Fibroblast of pulmonary artery (primary cell): ENCODE results near the gene RBM7.
A peak's percentile ranks its signal among the peaks of the same experiment; 100 is the strongest.

ENCODE experiments used
- DNase-seq: peaks from one replicate; pipeline ENCODE4 v3.0.0-alpha.2; 2010; ENCODE audit warnings: low read depth
- H3K4me3 ChIP-seq: replicated peaks from 2 replicates; pipeline ENCODE4 v1.5.1; 2011; ENCODE audit warnings: low read depth, mild to moderate bottlenecking, control low read depth, low read length, moderate library complexity
- TF ChIP-seq, protein P1 (sequence below): IDR thresholded peaks from 2 replicates; pipeline ENCODE4 v1.5.1; 2011; ENCODE audit warnings: mild to moderate bottlenecking, control low read depth, low read length, inconsistent platforms; ENCODE audit errors: missing control alignments

The RBM7 gene

DNA sequence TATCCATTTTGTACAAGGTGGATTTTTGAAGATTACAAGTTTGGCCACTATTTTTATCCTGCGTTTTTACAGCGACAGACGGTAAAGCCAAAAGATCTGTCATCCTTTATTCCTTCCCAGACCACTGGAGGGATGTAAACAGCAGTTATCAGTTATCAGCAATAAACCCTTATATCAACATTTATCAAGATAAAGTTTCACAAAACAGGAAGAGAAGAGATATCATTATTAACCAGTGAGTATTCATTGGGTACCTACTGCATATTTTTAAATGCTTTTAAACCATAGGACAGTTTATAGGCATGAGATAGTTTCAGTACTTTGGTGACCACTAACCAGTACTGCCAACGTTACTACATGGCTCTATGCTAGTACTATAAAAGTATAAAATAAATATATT lies 32.9 kb downstream of the RBM7 start:
- DNase-seq: no peak
- H3K4me3 ChIP-seq: no peak overlapping the region
- TF ChIP-seq, protein P1, sequence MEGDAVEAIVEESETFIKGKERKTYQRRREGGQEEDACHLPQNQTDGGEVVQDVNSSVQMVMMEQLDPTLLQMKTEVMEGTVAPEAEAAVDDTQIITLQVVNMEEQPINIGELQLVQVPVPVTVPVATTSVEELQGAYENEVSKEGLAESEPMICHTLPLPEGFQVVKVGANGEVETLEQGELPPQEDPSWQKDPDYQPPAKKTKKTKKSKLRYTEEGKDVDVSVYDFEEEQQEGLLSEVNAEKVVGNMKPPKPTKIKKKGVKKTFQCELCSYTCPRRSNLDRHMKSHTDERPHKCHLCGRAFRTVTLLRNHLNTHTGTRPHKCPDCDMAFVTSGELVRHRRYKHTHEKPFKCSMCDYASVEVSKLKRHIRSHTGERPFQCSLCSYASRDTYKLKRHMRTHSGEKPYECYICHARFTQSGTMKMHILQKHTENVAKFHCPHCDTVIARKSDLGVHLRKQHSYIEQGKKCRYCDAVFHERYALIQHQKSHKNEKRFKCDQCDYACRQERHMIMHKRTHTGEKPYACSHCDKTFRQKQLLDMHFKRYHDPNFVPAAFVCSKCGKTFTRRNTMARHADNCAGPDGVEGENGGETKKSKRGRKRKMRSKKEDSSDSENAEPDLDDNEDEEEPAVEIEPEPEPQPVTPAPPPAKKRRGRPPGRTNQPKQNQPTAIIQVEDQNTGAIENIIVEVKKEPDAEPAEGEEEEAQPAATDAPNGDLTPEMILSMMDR: no peak

DNA sequence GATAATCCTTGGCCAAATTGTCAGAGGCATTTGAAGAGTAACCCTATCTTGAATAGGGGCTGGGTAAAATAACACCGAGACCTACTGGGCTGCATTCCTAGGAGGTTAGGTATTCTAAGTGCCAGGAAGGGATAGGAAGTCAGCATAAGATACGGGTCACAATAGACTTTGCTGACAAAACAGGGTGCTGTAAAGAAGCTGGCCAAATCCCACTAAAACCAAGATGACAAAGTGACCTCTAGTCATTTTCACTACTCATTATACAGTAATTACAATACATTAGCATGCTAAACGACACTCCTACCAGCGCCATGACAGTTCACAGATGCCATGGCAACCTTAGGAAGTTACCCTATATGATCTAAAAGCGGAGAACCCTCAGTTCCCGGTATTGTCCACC lies 37.8 kb downstream of the RBM7 start:
- peak; percentile 22 for DNase-seq
- peak overlapping the region; percentile 94 for H3K4me3 ChIP-seq
- TF ChIP-seq, protein P1: no peak

DNA sequence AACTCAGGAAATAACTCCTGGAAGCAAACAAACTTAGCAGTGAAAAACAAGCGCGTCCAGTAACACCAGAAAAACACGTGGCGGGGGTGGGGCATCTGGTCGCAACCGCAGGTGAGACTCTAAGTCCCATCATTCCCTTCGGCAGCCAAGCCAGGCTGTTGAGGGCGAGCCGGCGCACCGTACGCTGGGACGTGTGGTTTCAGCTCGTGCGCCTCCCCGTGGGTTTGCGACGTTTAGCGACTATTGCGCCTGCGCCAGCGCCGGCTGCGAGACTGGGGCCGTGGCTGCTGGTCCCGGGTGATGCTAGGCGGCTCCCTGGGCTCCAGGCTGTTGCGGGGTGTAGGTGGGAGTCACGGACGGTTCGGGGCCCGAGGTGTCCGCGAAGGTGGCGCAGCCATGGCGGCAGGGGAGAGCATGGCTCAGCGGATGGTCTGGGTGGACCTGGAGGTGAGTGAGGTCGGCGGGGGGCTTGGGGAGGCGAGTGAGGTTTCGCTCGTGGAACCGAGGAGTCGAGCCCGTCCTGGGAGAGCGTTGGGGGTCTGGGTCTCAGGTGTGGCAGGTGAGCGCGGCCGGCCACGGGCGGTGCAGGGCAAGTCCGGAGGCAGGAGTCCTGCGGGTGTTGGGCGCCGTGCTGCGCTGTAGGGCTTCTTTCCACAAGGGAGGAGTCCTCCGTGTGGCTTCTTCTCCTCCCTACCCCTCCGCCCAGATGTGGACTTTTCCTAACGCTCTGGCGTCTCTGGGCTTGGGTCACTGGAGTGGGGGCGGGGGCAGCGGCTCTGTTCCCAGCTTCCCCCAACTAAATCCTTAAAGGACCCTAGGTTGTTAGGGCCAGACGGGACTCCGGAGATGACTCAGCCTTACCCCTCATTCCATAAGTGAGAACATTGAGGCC lies 39.0 kb downstream of the RBM7 start, which contains the start of gene REXO2:
Gene REXO2, plus strand, starts transcription at position 239 of the 892 bp plus-strand sequence. Its CDS starts 62 bp downstream, at position 301.
- H3K4me3 ChIP-seq: peak within 1 kb of the TSS; percentile 94
- TF ChIP-seq, protein P1: peak; percentile 32
- DNase-seq: peak; percentile 97

DNA sequence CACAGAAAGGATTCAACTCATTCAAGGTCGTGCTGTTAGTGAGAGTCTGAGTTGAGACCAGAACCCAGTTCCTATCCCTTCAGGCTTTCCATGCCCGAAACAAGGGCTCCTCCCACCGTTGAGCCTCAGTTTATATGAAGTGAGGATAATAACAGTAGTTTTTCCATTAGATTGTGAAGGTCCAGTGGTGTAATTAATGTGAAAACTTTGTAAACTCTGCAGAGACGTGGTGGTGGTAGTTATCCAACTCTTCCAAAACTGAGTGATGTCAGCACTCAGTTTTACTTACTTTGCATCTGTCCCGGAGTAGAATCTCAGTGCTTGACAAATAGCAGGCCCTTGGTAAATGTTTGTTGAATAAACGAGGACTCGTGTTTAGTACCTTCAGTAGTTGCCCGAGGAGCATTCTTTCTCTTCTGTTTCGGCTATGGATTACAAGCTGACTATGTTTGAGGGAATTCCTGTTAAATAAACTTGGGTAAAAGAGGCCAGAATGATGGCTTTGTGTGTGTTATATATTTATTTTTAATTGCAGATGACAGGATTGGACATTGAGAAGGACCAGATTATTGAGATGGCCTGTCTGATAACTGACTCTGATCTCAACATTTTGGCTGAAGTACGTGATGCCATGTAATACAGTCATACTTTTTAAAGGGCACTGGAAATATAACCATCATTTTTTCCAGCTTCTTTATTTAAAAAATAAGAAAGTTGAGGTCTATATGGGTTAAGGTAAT lies 39.8 kb downstream of the RBM7 start:
- peak; percentile 36 for DNase-seq
- H3K4me3 ChIP-seq: peak overlapping the region; percentile 94
- TF ChIP-seq, protein P1: no peak

DNA sequence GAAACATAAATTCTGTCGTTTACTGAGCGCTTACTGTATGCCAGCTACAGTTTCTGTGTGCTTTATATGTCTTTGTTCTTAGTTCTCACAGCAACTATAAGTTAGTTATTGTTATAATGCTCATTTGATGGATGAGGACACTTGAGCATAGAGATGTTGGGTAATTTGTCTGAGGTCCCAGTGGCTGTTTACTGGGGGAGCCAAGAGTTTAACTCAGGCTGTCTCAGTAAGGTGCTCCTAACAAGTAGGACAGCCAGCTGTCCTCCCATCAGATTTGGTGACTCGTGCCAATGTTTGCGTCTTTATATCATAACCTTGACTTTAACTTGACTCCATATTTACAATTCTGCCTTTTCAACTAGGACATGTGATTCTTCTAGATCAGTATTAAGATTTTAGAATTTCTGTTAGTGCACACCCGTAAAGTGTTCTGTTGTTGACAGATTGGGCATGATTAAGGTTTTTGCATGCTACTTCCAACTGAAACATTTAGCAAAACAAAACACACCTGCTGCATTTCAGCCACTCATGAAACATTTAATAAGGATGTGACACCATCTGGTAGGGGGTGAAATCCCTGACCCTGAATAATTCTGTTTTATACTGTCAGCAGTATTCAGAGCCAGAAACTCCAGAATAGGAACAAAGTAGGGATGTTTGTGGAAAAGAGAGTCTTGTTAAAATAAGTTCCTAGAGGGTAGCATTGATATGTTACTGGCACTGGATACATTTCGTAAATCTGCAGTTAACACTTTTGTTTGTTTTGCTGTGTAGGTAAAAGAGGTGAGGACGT lies 40.7 kb downstream of the RBM7 start:
- peak overlapping the region; percentile 94 for H3K4me3 ChIP-seq
- TF ChIP-seq, protein P1: no peak
- peak; percentile 10 for DNase-seq

DNA sequence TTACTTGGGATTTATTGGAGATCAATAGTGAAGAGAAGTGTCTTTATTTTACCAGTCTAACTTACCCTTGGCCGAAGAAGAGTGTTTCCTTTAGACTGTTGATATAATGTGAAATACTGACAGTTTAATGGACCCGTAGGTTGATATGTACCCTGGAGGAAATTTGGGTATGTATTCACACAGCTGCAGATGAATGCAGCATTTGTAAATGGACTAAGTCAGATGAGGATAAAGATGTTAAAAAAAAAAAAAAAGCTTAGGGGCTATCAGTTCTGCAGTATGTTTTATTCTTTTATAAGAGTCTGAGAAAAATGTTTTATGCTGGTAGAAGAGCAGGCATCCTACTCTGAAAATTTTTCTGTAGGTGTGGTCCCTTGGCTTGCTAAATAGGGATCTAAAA lies 41.5 kb downstream of the RBM7 start:
- no peak overlapping the region for H3K4me3 ChIP-seq

More for the DNA sequence above, 41.5 kb downstream of the RBM7 start:
- no peak for DNase-seq
- TF ChIP-seq, protein P1: no peak
